ENCODE measurements around the gene CHCHD3.

CHCHD3 gene

GRCh38 chr7:132825932-132826835 lies 255.7 kb downstream of the CHCHD3 start:
- Histone ChIP-seq H3K27me3 (ENCODE audit: insufficient read depth, low read length) (no peaks in the 10 kb centered on the region), H3K9ac (ENCODE audit: low read depth, low read length) (no peak overlapping the region), H3K27ac (ENCODE audit: low read length) (no peak overlapping the region), H3K4me3 (ENCODE audit: low read length) (no peak overlapping the region), H3K9me3 (ENCODE audit: insufficient read depth, low read depth, low read length) (no peaks in the 10 kb centered on the region), H3K4me1 (ENCODE audit: insufficient read depth, low read length) (no peaks in the 10 kb centered on the region), H3K36me3 (ENCODE audit: insufficient read depth, low read depth, low read length) (no peaks in the 10 kb centered on the region)

GRCh38 chr7:132825222-132825621 lies 256.7 kb downstream of the CHCHD3 start:
- no peaks in the 10 kb centered on the region for H3K36me3 ChIP-seq (ENCODE audit: insufficient read depth, low read depth, low read length)
- no peaks in the 10 kb centered on the region for H3K4me1 ChIP-seq (ENCODE audit: insufficient read depth, low read length)
- H3K9me3 ChIP-seq (ENCODE audit: insufficient read depth, low read depth, low read length): no peaks in the 10 kb centered on the region
- H3K27ac ChIP-seq (ENCODE audit: low read length): no peak overlapping the region
- no peak overlapping the region for H3K4me3 ChIP-seq (ENCODE audit: low read length)
- H3K27me3 ChIP-seq (ENCODE audit: insufficient read depth, low read length): no peaks in the 10 kb centered on the region
- H3K9ac ChIP-seq (ENCODE audit: low read depth, low read length): no peak overlapping the region

- H3K27ac ChIP-seq (ENCODE audit: low read length): no peak overlapping the region
- H3K27me3 ChIP-seq (ENCODE audit: insufficient read depth, low read length): no peaks in the 10 kb centered on the region
- no peaks in the 10 kb centered on the region for H3K4me1 ChIP-seq (ENCODE audit: insufficient read depth, low read length)
- H3K4me3 ChIP-seq (ENCODE audit: low read length): no peak overlapping the region
- H3K9me3 ChIP-seq (ENCODE audit: insufficient read depth, low read depth, low read length): no peaks in the 10 kb centered on the region
- H3K9ac ChIP-seq (ENCODE audit: low read depth, low read length): no peak overlapping the region
- no peaks in the 10 kb centered on the region for H3K36me3 ChIP-seq (ENCODE audit: insufficient read depth, low read depth, low read length)
Observed at GRCh38 chr7:132819648-132820047, 262.2 kb downstream of the CHCHD3 start.

- Histone ChIP-seq H3K9me3 (ENCODE audit: insufficient read depth, low read depth, low read length) (no peaks in the 10 kb centered on the region), H3K4me1 (ENCODE audit: insufficient read depth, low read length) (no peaks in the 10 kb centered on the region; the same call in 1 of the 2 replicates), H3K36me3 (ENCODE audit: insufficient read depth, low read depth, low read length) (no peaks in the 10 kb centered on the region), H3K27ac (ENCODE audit: low read length) (no peak overlapping the region), H3K27me3 (ENCODE audit: insufficient read depth, low read length) (no peaks in the 10 kb centered on the region), H3K9ac (ENCODE audit: low read depth, low read length) (no peak overlapping the region), H3K4me3 (ENCODE audit: low read length) (no peak overlapping the region)
Observed at GRCh38 chr7:132817949-132818348, 263.9 kb downstream of the CHCHD3 start.

- Histone ChIP-seq H3K27me3 (ENCODE audit: insufficient read depth, low read length) (no peaks in the 10 kb centered on the region), H3K36me3 (ENCODE audit: insufficient read depth, low read depth, low read length) (no peaks in the 10 kb centered on the region), H3K9ac (ENCODE audit: low read depth, low read length) (no peak overlapping the region), H3K9me3 (ENCODE audit: insufficient read depth, low read depth, low read length) (no peaks in the 10 kb centered on the region), H3K4me1 (ENCODE audit: insufficient read depth, low read length) (no peaks in the 10 kb centered on the region; the same call in 1 of the 2 replicates), H3K27ac (ENCODE audit: low read length) (no peak overlapping the region), H3K4me3 (ENCODE audit: low read length) (no peak overlapping the region)
Observed at GRCh38 chr7:132815696-132816311, 266.1 kb downstream of the CHCHD3 start.

GRCh38 chr7:132815130-132815529 lies 266.8 kb downstream of the CHCHD3 start:
- Histone ChIP-seq H3K27me3 (ENCODE audit: insufficient read depth, low read length) (no peaks in the 10 kb centered on the region), H3K9me3 (ENCODE audit: insufficient read depth, low read depth, low read length) (no peaks in the 10 kb centered on the region), H3K36me3 (ENCODE audit: insufficient read depth, low read depth, low read length) (no peaks in the 10 kb centered on the region), H3K9ac (ENCODE audit: low read depth, low read length) (no peak overlapping the region), H3K27ac (ENCODE audit: low read length) (no peak overlapping the region), H3K4me3 (ENCODE audit: low read length) (no peak overlapping the region), H3K4me1 (ENCODE audit: insufficient read depth, low read length) (no peaks in the 10 kb centered on the region; the same call in 1 of the 2 replicates)

GRCh38 chr7:132810561-132810960 lies 271.3 kb downstream of the CHCHD3 start:
- Histone ChIP-seq H3K27ac (ENCODE audit: low read length) (no peak overlapping the region), H3K4me3 (ENCODE audit: low read length) (no peak overlapping the region), H3K36me3 (ENCODE audit: insufficient read depth, low read depth, low read length) (no peaks in the 10 kb centered on the region), H3K9ac (ENCODE audit: low read depth, low read length) (no peak overlapping the region), H3K4me1 (ENCODE audit: insufficient read depth, low read length) (no peaks in the 10 kb centered on the region; the same call in 1 of the 2 replicates), H3K27me3 (ENCODE audit: insufficient read depth, low read length) (no peaks in the 10 kb centered on the region), H3K9me3 (ENCODE audit: insufficient read depth, low read depth, low read length) (no peaks in the 10 kb centered on the region)

GRCh38 chr7:132806834-132807233 lies 275.1 kb downstream of the CHCHD3 start:
- H3K9ac ChIP-seq (ENCODE audit: low read depth, low read length): no peak overlapping the region
- no peaks in the 10 kb centered on the region for H3K9me3 ChIP-seq (ENCODE audit: insufficient read depth, low read depth, low read length)
- H3K36me3 ChIP-seq (ENCODE audit: insufficient read depth, low read depth, low read length): no peaks in the 10 kb centered on the region
- H3K27me3 ChIP-seq (ENCODE audit: insufficient read depth, low read length): no peaks in the 10 kb centered on the region
- peaks cover 5% of the 10 kb centered on the region; the same call in 1 of the 2 replicates for H3K4me1 ChIP-seq (ENCODE audit: insufficient read depth, low read length)
- no peak overlapping the region for H3K27ac ChIP-seq (ENCODE audit: low read length)
- H3K4me3 ChIP-seq (ENCODE audit: low read length): no peak overlapping the region

GRCh38 chr7:132805766-132806165 lies 276.1 kb downstream of the CHCHD3 start:
- Histone ChIP-seq H3K27ac (ENCODE audit: low read length) (no peak overlapping the region), H3K27me3 (ENCODE audit: insufficient read depth, low read length) (no peaks in the 10 kb centered on the region), H3K4me1 (ENCODE audit: insufficient read depth, low read length) (peaks cover 5% of the 10 kb centered on the region; the same call in 1 of the 2 replicates), H3K4me3 (ENCODE audit: low read length) (no peak overlapping the region), H3K9ac (ENCODE audit: low read depth, low read length) (no peak overlapping the region), H3K9me3 (ENCODE audit: insufficient read depth, low read depth, low read length) (no peaks in the 10 kb centered on the region), H3K36me3 (ENCODE audit: insufficient read depth, low read depth, low read length) (no peaks in the 10 kb centered on the region)

- H3K4me1 ChIP-seq (ENCODE audit: insufficient read depth, low read length): peaks cover 5% of the 10 kb centered on the region; the same call in 1 of the 2 replicates
- H3K36me3 ChIP-seq (ENCODE audit: insufficient read depth, low read depth, low read length): no peaks in the 10 kb centered on the region
- no peaks in the 10 kb centered on the region for H3K9me3 ChIP-seq (ENCODE audit: insufficient read depth, low read depth, low read length)
- no peak overlapping the region for H3K4me3 ChIP-seq (ENCODE audit: low read length)
- H3K27me3 ChIP-seq (ENCODE audit: insufficient read depth, low read length): no peaks in the 10 kb centered on the region
- no peak overlapping the region for H3K9ac ChIP-seq (ENCODE audit: low read depth, low read length)
- H3K27ac ChIP-seq (ENCODE audit: low read length): no peak overlapping the region
Observed at GRCh38 chr7:132804849-132805485, 276.9 kb downstream of the CHCHD3 start.

- Histone ChIP-seq H3K36me3 (ENCODE audit: insufficient read depth, low read depth, low read length) (peaks cover 10% of the 10 kb centered on the region; the same call in 1 of the 2 replicates), H3K4me1 (ENCODE audit: insufficient read depth, low read length) (peaks cover 5% of the 10 kb centered on the region; the same call in 1 of the 2 replicates), H3K27ac (ENCODE audit: low read length) (no peak overlapping the region), H3K4me3 (ENCODE audit: low read length) (no peak overlapping the region), H3K9me3 (ENCODE audit: insufficient read depth, low read depth, low read length) (no peaks in the 10 kb centered on the region), H3K27me3 (ENCODE audit: insufficient read depth, low read length) (no peaks in the 10 kb centered on the region), H3K9ac (ENCODE audit: low read depth, low read length) (no peak overlapping the region)
Observed at GRCh38 chr7:132800522-132800921, 281.4 kb downstream of the CHCHD3 start.
